Measurements from ENCODE around the gene NRTN. TPM values are rescaled to one million over a fixed set of nuclear protein-coding genes. Genes with fewer than 3 reads are reported as not detected.

Gene NRTN
- total RNA-seq, 2 donors from 2014 or later, result 5.8 to 6.4 TPM

DNA sequence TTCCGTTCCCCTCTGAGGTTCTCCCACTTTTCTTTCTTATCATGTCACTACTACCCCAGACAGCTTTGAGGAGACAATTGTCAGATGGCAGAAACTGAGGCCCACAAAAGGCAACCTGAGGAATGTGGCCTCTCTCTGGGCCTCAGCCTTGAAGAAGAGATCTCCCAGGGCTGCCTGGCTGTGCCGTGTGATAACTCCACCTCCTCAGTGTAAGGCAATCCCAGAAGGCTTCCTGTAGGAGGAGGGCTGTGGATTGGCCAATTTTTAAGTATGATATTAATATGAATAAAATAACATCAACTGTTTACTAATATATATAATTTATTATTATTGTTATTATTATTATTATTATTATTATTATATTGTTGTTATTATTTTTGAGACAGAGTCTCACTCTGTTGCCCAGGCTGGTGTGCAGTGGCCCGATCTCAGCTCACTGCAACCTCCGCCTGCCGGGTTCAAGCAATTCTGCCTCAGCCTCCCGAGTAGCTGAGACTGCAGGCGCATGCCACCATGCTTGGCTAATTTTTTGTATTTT, 9.4 kb upstream of the NRTN start:
- Mint-ChIP-seq H3K4me3 (no peak overlapping the region), H3K27me3 (ENCODE audit: insufficient read depth) (peaks cover 15% of the 10 kb centered on the region), H3K36me3 (ENCODE audit: low read depth) (peaks cover 1% of the 10 kb centered on the region), H3K27ac (no peak overlapping the region), H3K9me3 (peaks cover 3% of the 10 kb centered on the region), H3K4me1 (no peaks in the 10 kb centered on the region)
- DNase-seq, result no peak
- H3K27me3 ChIP-seq (ENCODE audit: control insufficient read depth, insufficient read depth, low read length, poor library complexity, severe bottlenecking), result no peaks in the 10 kb centered on the region
- no peaks in the 10 kb centered on the region for H3K9me3 ChIP-seq (ENCODE audit: control insufficient read depth, low read length)
- H3K36me3 ChIP-seq (ENCODE audit: control insufficient read depth, insufficient read depth, low read length), result no peaks in the 10 kb centered on the region
- no peaks in the 10 kb centered on the region for H3K4me1 ChIP-seq (ENCODE audit: control insufficient read depth, insufficient read depth, low read length)
- no peak for TF ChIP-seq CTCF (conservative IDR thresholded peaks at IDR 0.05)
- no peak overlapping the region for H3K9ac ChIP-seq (ENCODE audit: extremely low read depth, low read length, poor library complexity, severe bottlenecking)
- WGBS, 2 experiments (ENCODE audit: insufficient coverage in 1 of 2, insufficient read length in 1 of 2), result 94 to 95% methylated on average over 5 to 7 of the region's 7 CpGs
- no peak overlapping the region for H3K27ac ChIP-seq (ENCODE audit: low read depth, low read length)
- H3K4me3 ChIP-seq (ENCODE audit: low read length), result no peak overlapping the region

- H3K9ac ChIP-seq (ENCODE audit: extremely low read depth, low read length, poor library complexity, severe bottlenecking), result no peak overlapping the region
- TF ChIP-seq CTCF (conservative IDR thresholded peaks at IDR 0.05), result no peak
- 92% methylated on average over 8 of the region's 8 CpGs for WGBS, 2 experiments (ENCODE audit: insufficient coverage in 1 of 2, insufficient read length in 1 of 2)
- no peaks in the 10 kb centered on the region for H3K9me3 ChIP-seq (ENCODE audit: control insufficient read depth, low read length)
- H3K36me3 ChIP-seq (ENCODE audit: control insufficient read depth, insufficient read depth, low read length), result no peaks in the 10 kb centered on the region
- H3K27me3 Mint-ChIP-seq (ENCODE audit: insufficient read depth), result peaks cover 29% of the 10 kb centered on the region
- no peaks in the 10 kb centered on the region for H3K4me1 Mint-ChIP-seq
- H3K4me3 Mint-ChIP-seq, result no peak overlapping the region
- no peak overlapping the region for H3K27ac ChIP-seq (ENCODE audit: low read depth, low read length)
- H3K27ac Mint-ChIP-seq, result no peak overlapping the region
- no peaks in the 10 kb centered on the region for H3K36me3 Mint-ChIP-seq (ENCODE audit: low read depth)
- H3K4me1 ChIP-seq (ENCODE audit: control insufficient read depth, insufficient read depth, low read length), result no peaks in the 10 kb centered on the region
- no peak overlapping the region for H3K4me3 ChIP-seq (ENCODE audit: low read length)
- H3K9me3 Mint-ChIP-seq, result no peaks in the 10 kb centered on the region
- H3K27me3 ChIP-seq (ENCODE audit: control insufficient read depth, insufficient read depth, low read length, poor library complexity, severe bottlenecking), result peaks cover 7% of the 10 kb centered on the region
- DNase-seq, result no peak
Observed at GRCh38 chr19:5798244-5798643, 6.6 kb upstream of the NRTN start.

- H3K9me3 ChIP-seq (ENCODE audit: control insufficient read depth, low read length), result no peaks in the 10 kb centered on the region
- no peak overlapping the region for H3K4me3 ChIP-seq (ENCODE audit: low read length)
- Mint-ChIP-seq H3K36me3 (ENCODE audit: low read depth) (no peaks in the 10 kb centered on the region), H3K27me3 (ENCODE audit: insufficient read depth) (peaks cover 40% of the 10 kb centered on the region), H3K4me3 (no peak overlapping the region), H3K4me1 (peaks cover 3% of the 10 kb centered on the region), H3K9me3 (no peaks in the 10 kb centered on the region), H3K27ac (no peak overlapping the region)
- H3K27me3 ChIP-seq (ENCODE audit: control insufficient read depth, insufficient read depth, low read length, poor library complexity, severe bottlenecking), result peaks cover 15% of the 10 kb centered on the region
- no peak for TF ChIP-seq CTCF (conservative IDR thresholded peaks at IDR 0.05)
- H3K4me1 ChIP-seq (ENCODE audit: control insufficient read depth, insufficient read depth, low read length), result no peaks in the 10 kb centered on the region
- no peaks in the 10 kb centered on the region for H3K36me3 ChIP-seq (ENCODE audit: control insufficient read depth, insufficient read depth, low read length)
- no peak overlapping the region for H3K9ac ChIP-seq (ENCODE audit: extremely low read depth, low read length, poor library complexity, severe bottlenecking)
- DNase-seq, result no peak
- WGBS, 2 experiments (ENCODE audit: insufficient coverage in 1 of 2, insufficient read length in 1 of 2), result 89 to 90% methylated on average over 13 to 37 of the region's 37 CpGs
- no peak overlapping the region for H3K27ac ChIP-seq (ENCODE audit: low read depth, low read length)
Observed at GRCh38 chr19:5799247-5800241, 5.3 kb upstream of the NRTN start.

Data from endodermal cell (in vitro differentiated cells).